H1 (cell line): ENCODE results near the gene TAPBPL. TPM values are rescaled to one million over a fixed set of nuclear protein-coding genes. Genes with fewer than 3 reads are reported as not detected.

Source experiments
- ASH2L ChIP-seq: fragments of 200-600, 300-600 bp; sonication (generic); IDR thresholded peaks from one replicate; pipeline ENCODE4 v1.7.1; 2017; ENCODE audit warnings: low read length
- BRCA1 ChIP-seq: IDR thresholded peaks from 2 replicates; pipeline ENCODE4 v1.6.1; 2012; ENCODE audit warnings: low read depth, low read length, improper control_type of control experiment
- CHD1 ChIP-seq: IDR thresholded peaks from 2 replicates; pipeline ENCODE4 v1.6.1; 2012; ENCODE audit warnings: low read depth, low read length, improper control_type of control experiment
- HDAC2 ChIP-seq, 2 experiments: fragments of 300-600 bp in 1 of 2; sonication (generic) in 1 of 2; IDR thresholded peaks; 2 replicates each; pipeline ENCODE4 v1.6.1; 2011 to 2012; ENCODE audit warnings: low read depth in 2 of 2, low read length in 2 of 2, mild to moderate bottlenecking in 2 of 2, moderate library complexity in 2 of 2, borderline replicate concordance in 1 of 2, inconsistent platforms in 1 of 2
- HDAC6 ChIP-seq: IDR thresholded peaks from one replicate; pipeline ENCODE4 v1.7.1; 2012; ENCODE audit warnings: low read depth, mild to moderate bottlenecking, inconsistent platforms, low read length, moderate library complexity
- JUN ChIP-seq: IDR thresholded peaks from 2 replicates; pipeline ENCODE4 v1.6.1; 2011; ENCODE audit warnings: low read depth, mild to moderate bottlenecking, improper control_type of control experiment, low read length
- JUND ChIP-seq: IDR thresholded peaks from 2 replicates; pipeline ENCODE4 v1.6.1; 2011; ENCODE audit warnings: mild to moderate bottlenecking, improper control_type of control experiment, low read length
- KDM1A ChIP-seq: fragments of 200-600, 300-600 bp; sonication (generic); IDR thresholded peaks from 2 replicates; pipeline ENCODE4 v1.7.1; 2016; ENCODE audit warnings: mild to moderate bottlenecking, low read length, borderline replicate concordance
- KDM4A ChIP-seq: IDR thresholded peaks from one replicate; pipeline ENCODE4 v1.7.1; 2012; ENCODE audit warnings: low read depth, mild to moderate bottlenecking, moderate library complexity, low read length, inconsistent platforms; ENCODE audit not compliant: severe bottlenecking
- PHF8 ChIP-seq: fragments of 200-600 bp; sonication (generic); conservative IDR thresholded peaks from 2 replicates; pipeline ENCODE4 v1.7.1; 2012; ENCODE audit warnings: low read depth, mild to moderate bottlenecking, inconsistent platforms, low read length, moderate library complexity
- POLR2AphosphoS5 ChIP-seq: IDR thresholded peaks from 2 replicates; pipeline ENCODE4 v1.6.1; 2011; ENCODE audit warnings: low read depth, low read length
- RNF2 ChIP-seq: fragments of 200-900, 300-1000 bp; sonication (generic); IDR thresholded peaks from 2 replicates; pipeline ENCODE4 v1.7.1; 2016; ENCODE audit warnings: borderline replicate concordance, low read depth, mild to moderate bottlenecking, antibody characterized with exemption, low read length; ENCODE audit not compliant: poor library complexity, severe bottlenecking; ENCODE audit errors: missing control alignments
- SIRT6 ChIP-seq: IDR thresholded peaks from one replicate; pipeline ENCODE4 v1.7.1; 2012; ENCODE audit warnings: low read length, inconsistent platforms
- SIX5 ChIP-seq: IDR thresholded peaks from 2 replicates; pipeline ENCODE4 v1.6.1; 2011; ENCODE audit warnings: mild to moderate bottlenecking, low read depth, low read length
- SP4 ChIP-seq: IDR thresholded peaks from 2 replicates; pipeline ENCODE4 v1.6.1; 2012; ENCODE audit warnings: low read length, inconsistent platforms
- SUZ12 ChIP-seq: fragments of 200-600 bp; sonication (generic); IDR thresholded peaks from 2 replicates; pipeline ENCODE4 v1.6.1; 2012; ENCODE audit warnings: mild to moderate bottlenecking, inconsistent platforms, low read length, moderate library complexity, mixed read lengths
- TAF1 ChIP-seq: IDR thresholded peaks from 2 replicates; pipeline ENCODE4 v1.6.1; 2011; ENCODE audit warnings: mild to moderate bottlenecking, low read depth, low read length
- TAF7 ChIP-seq: optimal IDR thresholded peaks from 2 replicates; pipeline ENCODE3; 2011; ENCODE audit warnings: low read depth, mild to moderate bottlenecking, inconsistent platforms, low read length, moderate library complexity, borderline replicate concordance
- YY1 ChIP-seq: IDR thresholded peaks from 2 replicates; pipeline ENCODE4 v1.6.1; 2011; ENCODE audit warnings: low read depth, mild to moderate bottlenecking, low read length
- ZNF274 ChIP-seq: IDR thresholded peaks from 2 replicates; pipeline ENCODE4 v1.7.0; 2012; ENCODE audit warnings: low read length, borderline replicate concordance; ENCODE audit errors: extremely low read depth
- polyA plus RNA-seq, 7 experiments: library from polyadenylated mRNA; depleted of rRNA in 3 of 7; stranded (reverse) in 5 of 7; unstranded in 2 of 7; fragments of >200 nt in 5 of 7; fragments of 200-250 nt in 2 of 7; gene quantifications; 1 replicate in 5 of 7; 2 replicates in 1 of 7; 4 replicates in 1 of 7; pipeline versions ENCODE4 v1.2.1 to v1.2.3, GENCODE V29; 2011 to 2013; ENCODE audit warnings: missing spikeins in 2 of 7, mixed read lengths in 2 of 7
- total RNA-seq: library from RNA; stranded (reverse); fragmentation: NEBNext Ultra II Directional; extraction: Animal tissue kit (Norgen Biotek cat#: 25700); gene quantifications from 2 replicates; pipeline ENCODE4 v1.2.1, GENCODE V29; 2021
- TF ChIP-seq, protein P1 (sequence below), 3 experiments: IDR thresholded peaks; 1 replicate in 2 of 3; 2 replicates in 1 of 3; pipeline versions ENCODE4 v1.5.1 to v1.6.1; 2011; ENCODE audit warnings: low read length in 3 of 3, mild to moderate bottlenecking in 3 of 3, inconsistent platforms in 2 of 3, low read depth in 1 of 3, moderate library complexity in 1 of 3; ENCODE audit not compliant: insufficient read depth in 1 of 3; ENCODE audit errors: control extremely low read depth in 1 of 3

Gene TAPBPL
- total and polyA plus RNA-seq, 2 of the 8 experiments (the other 6 are each of a cell fraction or from before 2014, with no cell fraction given): 0.61 to 1.5 TPM

- TF ChIP-seq JUN (no peak), SP4 (no peak), SUZ12 (no peak), SIRT6 (no peak), BRCA1 (no peak; the same call in 1 of the 2 replicates), HDAC2 (IDR thresholded peaks at IDR 0.05; ENCODE audit: borderline replicate concordance in 1 of 2, low read depth in 2 of 2, low read length in 2 of 2) (peak in 1 of 2 experiments; percentile 73; a peak in 1 of 4 replicates), KDM4A (peak; percentile 45), SIX5 (no peak), TAF7 (peak; percentile 91), RNF2 (no peak), TAF1 (peak; percentile 97), HDAC6 (no peak), YY1 (0 out of 2 replicates have a peak, but pooled peaks have one; percentile 20), ZNF274 (no peak), ASH2L (peak; percentile 75), KDM1A (no peak), CHD1 (no peak), JUND (no peak), POLR2AphosphoS5 (peak; percentile 99), PHF8 (peak; percentile 97)
- TF ChIP-seq, protein P1, sequence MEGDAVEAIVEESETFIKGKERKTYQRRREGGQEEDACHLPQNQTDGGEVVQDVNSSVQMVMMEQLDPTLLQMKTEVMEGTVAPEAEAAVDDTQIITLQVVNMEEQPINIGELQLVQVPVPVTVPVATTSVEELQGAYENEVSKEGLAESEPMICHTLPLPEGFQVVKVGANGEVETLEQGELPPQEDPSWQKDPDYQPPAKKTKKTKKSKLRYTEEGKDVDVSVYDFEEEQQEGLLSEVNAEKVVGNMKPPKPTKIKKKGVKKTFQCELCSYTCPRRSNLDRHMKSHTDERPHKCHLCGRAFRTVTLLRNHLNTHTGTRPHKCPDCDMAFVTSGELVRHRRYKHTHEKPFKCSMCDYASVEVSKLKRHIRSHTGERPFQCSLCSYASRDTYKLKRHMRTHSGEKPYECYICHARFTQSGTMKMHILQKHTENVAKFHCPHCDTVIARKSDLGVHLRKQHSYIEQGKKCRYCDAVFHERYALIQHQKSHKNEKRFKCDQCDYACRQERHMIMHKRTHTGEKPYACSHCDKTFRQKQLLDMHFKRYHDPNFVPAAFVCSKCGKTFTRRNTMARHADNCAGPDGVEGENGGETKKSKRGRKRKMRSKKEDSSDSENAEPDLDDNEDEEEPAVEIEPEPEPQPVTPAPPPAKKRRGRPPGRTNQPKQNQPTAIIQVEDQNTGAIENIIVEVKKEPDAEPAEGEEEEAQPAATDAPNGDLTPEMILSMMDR (IDR thresholded peaks at IDR 0.05; ENCODE audit: control extremely low read depth in 1 of 3, insufficient read depth in 1 of 3, low read depth in 1 of 3, low read length in 3 of 3): no peak
These were observed 18.7 kb downstream of the TAPBPL start, which contains the start of gene VAMP1 (continued) for GRCh38 chr12:6470375-6471163.
